Kidney capillary endothelial cell (primary cell): ENCODE measurements around the gene AKAP8L.

ENCODE experiments used
- DNase-seq: peaks from one replicate; pipeline ENCODE4 v3.0.0-alpha.2; 2018; ENCODE audit warnings: low spot score

AKAP8L gene

GRCh38 chr19:15448778-15449619 is 30.2 kb upstream of the AKAP8L start:
- no peak for DNase-seq

DNA sequence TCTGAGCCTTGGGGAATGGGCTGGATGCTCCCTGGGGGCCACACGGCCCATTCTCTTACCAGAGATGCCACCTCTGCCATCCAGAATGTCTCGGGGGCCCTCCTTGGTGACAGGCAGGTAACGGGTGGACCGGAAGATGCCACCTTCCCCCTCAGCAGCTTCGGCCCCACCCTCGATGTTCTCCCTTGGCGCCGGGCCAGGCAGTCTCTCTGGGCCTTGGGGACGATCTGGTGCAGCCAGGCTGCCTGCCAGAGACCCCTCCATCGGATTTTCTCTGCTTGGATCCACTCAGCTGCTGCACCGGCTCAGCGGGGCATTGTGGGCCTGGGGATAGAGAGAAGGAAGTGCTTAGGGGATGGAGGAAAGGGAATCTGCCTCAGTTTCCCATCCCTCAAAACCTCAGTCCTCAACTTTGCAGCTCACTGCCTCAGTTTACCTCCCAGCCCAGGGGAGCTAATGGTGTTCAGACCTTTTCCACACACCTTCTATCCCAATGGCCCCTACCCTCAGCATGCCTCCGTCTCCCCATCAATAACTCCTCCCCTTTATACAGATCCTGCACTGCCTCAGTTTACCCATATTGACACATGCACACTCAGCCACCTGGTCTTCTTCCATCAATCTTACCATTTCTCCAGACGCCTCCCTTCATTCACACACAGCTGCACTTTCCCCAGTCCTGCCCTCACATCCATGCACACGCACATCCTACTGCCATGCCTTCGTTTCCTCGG is 29.4 kb upstream of the AKAP8L start:
- no peak for DNase-seq

- DNase-seq: no peak
Measured at GRCh38 chr19:15447057-15447456, 28.3 kb upstream of the AKAP8L start.

- DNase-seq: no peak
Measured at GRCh38 chr19:15445807-15446376, 27.1 kb upstream of the AKAP8L start.

GRCh38 chr19:15445227-15445605 is 26.4 kb upstream of the AKAP8L start:
- DNase-seq: no peak

DNA sequence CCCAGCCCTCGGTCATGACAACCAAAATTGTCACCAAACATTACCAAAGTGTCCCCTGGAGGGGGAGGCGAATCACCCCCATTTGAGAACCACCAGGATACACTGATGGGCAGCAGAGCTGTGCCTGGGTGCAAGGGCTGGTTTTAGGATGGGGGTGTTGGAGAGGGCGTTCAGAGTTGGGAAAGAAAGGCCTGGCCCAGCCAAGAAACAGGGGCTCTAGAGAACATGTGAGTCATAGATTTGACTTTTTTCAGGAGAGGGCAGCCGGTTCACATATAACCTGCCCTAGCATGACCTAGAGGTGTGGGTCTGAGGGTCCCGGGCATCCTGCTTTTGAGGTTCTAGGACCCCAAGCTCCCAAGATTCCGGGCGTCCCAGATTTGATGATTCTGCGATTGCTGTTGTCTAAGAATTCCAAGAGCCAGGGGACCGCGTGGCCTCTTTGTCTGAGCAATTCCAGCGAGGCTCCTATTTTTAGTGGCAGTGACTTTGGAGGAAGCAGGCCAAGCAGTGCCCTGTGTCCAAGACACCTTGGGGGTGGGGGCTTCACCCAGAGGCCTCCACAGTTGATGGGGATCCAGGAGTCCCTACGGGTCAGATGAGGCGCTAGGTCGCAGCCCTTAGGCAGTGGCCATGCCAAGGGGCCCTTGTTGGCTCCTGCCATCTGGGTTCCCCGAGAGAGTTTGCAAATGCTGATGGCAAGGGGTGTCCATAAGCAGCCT is 25.9 kb upstream of the AKAP8L start:
- no peak for DNase-seq

DNA sequence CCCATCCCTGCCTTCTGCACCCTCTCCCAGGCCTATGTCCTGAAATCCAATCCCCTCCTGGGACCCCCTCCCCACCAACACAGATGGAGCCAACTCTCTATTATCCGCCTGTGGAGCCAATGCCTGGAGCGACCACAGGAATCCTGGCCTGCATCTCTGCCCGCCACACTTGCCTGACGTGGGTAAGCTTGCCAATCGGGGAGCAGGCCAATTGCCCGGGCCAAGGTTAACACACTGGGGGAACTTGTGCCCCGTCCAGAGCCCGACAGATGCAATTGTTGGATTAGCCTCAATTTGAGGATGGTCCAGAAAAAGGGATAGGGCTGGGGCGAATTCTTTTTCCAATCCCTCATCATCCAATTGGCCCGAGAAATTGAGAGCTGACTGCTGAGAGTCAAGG is 25.1 kb upstream of the AKAP8L start:
- no peak for DNase-seq

GRCh38 chr19:15443325-15443724 is 24.5 kb upstream of the AKAP8L start:
- no peak for DNase-seq

- DNase-seq: no peak
Measured at GRCh38 chr19:15442142-15442920, 23.5 kb upstream of the AKAP8L start.

GRCh38 chr19:15441317-15441716 is 22.5 kb upstream of the AKAP8L start:
- DNase-seq: no peak

DNA sequence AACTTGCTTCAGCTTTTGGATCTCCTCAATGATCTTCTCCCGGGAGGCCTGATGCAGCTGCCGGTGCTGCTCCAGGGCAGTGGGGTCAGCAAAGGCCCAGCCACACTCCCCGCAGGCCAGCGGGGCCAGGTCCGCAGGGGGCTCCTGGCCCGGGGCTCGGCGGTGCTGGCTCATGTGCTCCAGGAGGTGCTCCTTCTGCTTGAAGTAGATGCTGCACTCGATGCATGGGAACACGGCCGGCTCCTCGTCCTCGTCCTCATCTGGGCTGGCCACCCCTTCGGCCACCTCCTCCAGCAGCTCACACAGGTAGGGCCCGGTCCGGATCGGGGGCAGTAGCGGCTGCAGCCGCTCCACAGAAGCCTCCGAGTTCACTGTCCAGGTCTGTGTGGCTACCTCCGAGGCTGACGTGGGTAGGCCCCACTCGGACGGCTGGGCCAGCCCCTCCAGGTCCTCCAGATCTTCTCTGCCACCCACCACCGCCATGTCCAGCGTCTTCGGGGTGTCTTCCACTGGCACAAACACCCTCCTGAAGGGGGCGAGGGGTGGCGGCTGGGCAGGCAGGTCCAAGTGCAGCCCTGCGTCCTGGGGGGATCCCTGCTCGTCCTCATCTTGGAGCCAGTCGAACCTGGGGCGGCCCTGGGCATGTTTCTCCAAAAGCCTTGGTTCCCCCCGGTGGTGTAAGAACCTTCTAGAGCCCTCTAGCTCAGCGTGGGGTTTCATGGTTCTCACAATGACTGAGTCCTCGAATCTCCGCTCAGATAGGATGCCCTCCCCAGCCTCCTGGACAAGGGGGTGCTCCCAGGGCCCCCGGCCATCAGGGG is 21.2 kb upstream of the AKAP8L start:
- DNase-seq: no peak

GRCh38 chr19:15439078-15439799 is 20.5 kb upstream of the AKAP8L start:
- DNase-seq: no peak

DNA sequence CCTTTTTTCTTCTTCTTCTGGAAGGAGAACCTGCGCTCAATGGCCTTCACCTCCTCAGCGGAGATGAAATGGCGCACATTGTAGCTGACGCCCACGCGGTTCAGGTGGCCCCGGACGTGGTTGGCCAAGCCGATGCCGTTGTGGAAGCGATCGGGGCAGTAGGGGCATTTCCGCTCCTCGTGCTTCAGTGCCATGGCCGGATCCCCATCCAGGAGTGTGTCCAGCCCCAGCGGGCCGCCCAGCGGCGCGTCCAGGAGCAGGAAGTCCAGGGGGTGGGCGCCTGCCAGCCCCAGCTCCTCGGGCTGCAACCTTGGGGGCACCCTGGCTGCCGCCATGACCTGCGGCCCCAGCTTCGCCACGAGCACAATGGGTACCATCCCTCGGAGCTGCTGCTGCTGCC is 19.8 kb upstream of the AKAP8L start:
- no peak for DNase-seq

- DNase-seq: no peak
Measured at GRCh38 chr19:15438124-15438496, 19.3 kb upstream of the AKAP8L start.

DNA sequence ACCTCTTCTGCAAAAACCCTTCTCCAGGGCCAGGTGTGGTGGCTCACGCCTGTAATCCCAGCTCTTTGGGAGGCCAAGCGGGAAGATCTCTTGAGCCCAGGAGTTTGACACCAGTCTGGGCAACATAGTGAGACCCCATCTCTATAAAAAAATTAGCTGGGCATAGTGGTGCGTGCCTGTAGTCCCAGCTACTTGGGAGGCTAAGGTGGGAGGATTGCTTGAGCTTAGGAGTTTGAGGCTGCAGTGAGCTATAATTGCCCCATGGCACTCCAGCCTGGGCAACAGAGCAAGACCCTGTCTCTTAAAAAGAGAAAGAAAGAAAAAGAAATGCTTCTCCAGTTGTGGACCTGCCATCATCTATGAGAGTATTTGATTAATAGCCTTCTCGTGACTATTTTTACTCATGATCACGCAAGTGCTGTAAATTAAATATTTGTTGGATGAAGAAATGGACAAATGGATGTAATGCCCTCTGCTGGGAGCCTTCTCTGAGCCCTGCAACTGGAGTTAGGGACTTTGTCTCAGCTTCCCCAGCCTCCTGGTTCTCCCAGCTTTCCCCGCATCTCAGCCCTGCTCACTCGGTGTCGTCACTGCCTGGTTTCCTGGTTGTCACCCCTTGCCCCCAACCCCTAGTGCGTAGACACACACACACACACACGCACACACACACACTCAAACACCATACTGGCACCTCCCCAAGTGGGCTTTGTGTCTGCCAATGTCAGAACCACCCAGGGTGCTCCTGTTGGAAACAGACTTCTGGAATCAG is 18.8 kb upstream of the AKAP8L start:
- DNase-seq: no peak

GRCh38 chr19:15436826-15437110 is 18.0 kb upstream of the AKAP8L start:
- DNase-seq: no peak

DNA sequence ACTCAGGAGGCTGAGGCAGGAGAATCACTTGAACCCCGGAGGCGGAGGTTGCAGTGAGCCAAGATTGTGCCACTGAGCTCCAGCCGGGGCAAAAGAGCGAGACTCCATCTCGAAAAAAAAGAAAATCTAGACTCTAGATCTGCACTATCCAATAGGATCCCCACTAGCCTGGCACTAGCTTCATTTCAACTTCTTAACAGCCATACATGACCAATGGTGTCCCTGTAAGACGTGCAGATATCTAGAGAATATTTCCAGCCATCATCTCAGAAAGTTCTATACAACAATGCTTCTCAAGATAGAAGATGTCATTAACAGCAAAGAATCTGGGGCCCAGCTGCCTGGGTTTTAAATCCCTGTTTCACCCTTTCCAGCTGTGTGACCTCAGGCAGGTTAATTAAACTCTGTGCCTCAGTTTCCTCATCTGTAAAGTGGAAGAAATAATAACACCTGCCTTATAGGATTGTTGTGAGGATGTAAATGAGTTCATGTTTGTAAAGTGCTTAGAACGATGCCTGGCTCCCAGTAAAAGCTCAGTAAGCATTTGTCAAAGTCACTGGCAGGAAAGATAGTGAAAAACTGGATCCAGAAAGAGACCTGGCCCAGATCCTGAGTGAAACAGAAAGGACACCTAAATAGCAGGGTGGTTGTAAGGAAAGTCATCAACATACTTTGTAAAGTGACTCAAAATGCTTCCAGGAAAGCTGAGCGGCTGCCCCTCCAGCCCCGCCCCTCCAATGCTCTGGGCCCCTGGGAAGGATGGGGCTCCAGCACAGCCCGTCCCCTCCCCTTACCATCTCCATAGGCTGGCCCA is 17.4 kb upstream of the AKAP8L start:
- no peak for DNase-seq

DNA sequence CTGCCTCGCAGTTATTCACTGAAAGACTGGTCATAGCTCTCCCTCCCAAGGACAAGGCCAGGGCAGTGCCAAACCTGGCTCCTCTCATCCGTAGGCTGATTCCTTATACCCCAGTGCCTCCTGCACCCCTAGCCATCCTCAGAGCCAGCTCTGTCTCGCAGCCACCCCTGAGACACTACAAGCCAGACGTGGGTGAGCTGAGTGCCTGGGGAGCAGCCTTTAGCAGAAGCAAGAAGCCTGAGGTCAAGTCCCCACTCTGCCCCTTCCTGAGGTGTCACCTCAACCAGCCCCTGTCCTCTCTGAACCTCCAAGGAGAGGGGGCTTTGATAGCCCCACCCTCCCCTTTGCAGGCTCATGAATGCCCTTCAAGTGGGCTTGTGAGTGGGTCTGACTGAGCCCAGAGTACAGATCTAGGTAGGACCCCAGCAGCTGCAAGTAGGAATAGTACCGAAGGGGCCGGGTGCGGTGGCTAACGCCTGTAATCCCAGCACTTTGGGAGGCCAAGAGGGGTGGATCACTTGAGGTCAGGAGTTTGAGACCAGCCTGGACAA is 14.8 kb upstream of the AKAP8L start:
- DNase-seq: no peak
